NCI-H146 treated with DMSO at 0.1 percent for 48 hours (cell line): ENCODE results near the gene PGRMC1.
"Not testable (repeated sequence)": the region's sequence is repeated elsewhere in the genome, so short reads cannot be mapped to it uniquely, and the experiment has no call there.

Source experiments
- DNase-seq: peaks from one replicate; lab custom pipeline; 2025; ENCODE audit not compliant: unreplicated experiment; lab: John Stamatoyannopoulos, UW

Gene PGRMC1

GRCh38 chrX:119235872-119236622 lies at the start of gene PGRMC1:
Gene PGRMC1, plus strand, starts transcription at chrX:119236285. Its CDS starts 79 bp downstream, at chrX:119236364.
- peak; percentile 39 for DNase-seq

GRCh38 chrX:119186763-119187162 lies 49.3 kb upstream of the PGRMC1 start:
- no peak for DNase-seq

- DNase-seq: no peak
Observed at GRCh38 chrX:119187298-119187697, 48.8 kb upstream of the PGRMC1 start.

- DNase-seq: no peak
Observed at GRCh38 chrX:119189115-119189514, 47.0 kb upstream of the PGRMC1 start.

GRCh38 chrX:119189595-119189994 lies 46.5 kb upstream of the PGRMC1 start:
- DNase-seq: no peak

- no peak for DNase-seq
Observed at GRCh38 chrX:119190091-119190681, 45.9 kb upstream of the PGRMC1 start.

GRCh38 chrX:119190831-119191230 lies 45.3 kb upstream of the PGRMC1 start:
- DNase-seq: no peak

GRCh38 chrX:119194621-119195020 lies 41.5 kb upstream of the PGRMC1 start:
- no peak for DNase-seq

- DNase-seq: no peak
Observed at GRCh38 chrX:119201570-119201969, 34.5 kb upstream of the PGRMC1 start.

GRCh38 chrX:119206203-119206602 lies 29.9 kb upstream of the PGRMC1 start:
- DNase-seq: no peak

- not testable (repeated sequence) for DNase-seq
Observed at GRCh38 chrX:119207483-119207882, 28.6 kb upstream of the PGRMC1 start.

GRCh38 chrX:119208401-119209057 lies 27.6 kb upstream of the PGRMC1 start:
- no peak for DNase-seq

GRCh38 chrX:119210931-119211648 lies 25.0 kb upstream of the PGRMC1 start:
- DNase-seq: not testable (repeated sequence)

- DNase-seq: no peak
Observed at GRCh38 chrX:119211649-119212014, 24.5 kb upstream of the PGRMC1 start.

- no peak for DNase-seq
Observed at GRCh38 chrX:119218198-119218597, 17.9 kb upstream of the PGRMC1 start.

- DNase-seq: no peak
Observed at GRCh38 chrX:119222932-119223331, 13.2 kb upstream of the PGRMC1 start.

- DNase-seq: no peak
Observed at GRCh38 chrX:119223783-119224182, 12.3 kb upstream of the PGRMC1 start.

- no peak for DNase-seq
Observed at GRCh38 chrX:119226446-119226845, 9.6 kb upstream of the PGRMC1 start.

GRCh38 chrX:119228512-119229252 lies 7.4 kb upstream of the PGRMC1 start:
- no peak for DNase-seq

GRCh38 chrX:119229253-119229615 lies 6.9 kb upstream of the PGRMC1 start:
- no peak for DNase-seq

- no peak for DNase-seq
Observed at GRCh38 chrX:119230850-119231249, 5.2 kb upstream of the PGRMC1 start.
